ENCODE measurements around the gene ZNF200. TPM values are rescaled to one million over a fixed set of nuclear protein-coding genes. Genes with fewer than 3 reads are reported as not detected.

Gene ZNF200
- total RNA-seq, 1 experiment from 2014 or later: 14.9 TPM

GRCh38 chr16:3175157-3176093, 59.5 kb downstream of the ZNF200 start:
- no peak for DNase-seq (ENCODE audit: low read depth)

- no peak for DNase-seq (ENCODE audit: low read depth)
Measured at GRCh38 chr16:3174618-3175148, 60.3 kb downstream of the ZNF200 start.

- no peak for DNase-seq (ENCODE audit: low read depth)
Measured at GRCh38 chr16:3173892-3174617, 60.9 kb downstream of the ZNF200 start.

Other genes with a start within 250 kb of the ZNF200 start
- not detected in 2 replicates for gene CLDN9, start 222.2 kb downstream of the ZNF200 start, total RNA-seq (2014; rRNA removed; shearing (Covaris generic))
- gene CLDN6, start 217.0 kb downstream of the ZNF200 start, total RNA-seq (2014; rRNA removed; shearing (Covaris generic)): not detected in 2 replicates
- 184 and 304 TPM in 2 replicates for gene TNFRSF12A, start 214.8 kb downstream of the ZNF200 start, total RNA-seq (2014; rRNA removed; shearing (Covaris generic))
- 21.7 and 38.6 TPM in 2 replicates for gene HCFC1R1, start 211.2 kb downstream of the ZNF200 start, total RNA-seq (2014; rRNA removed; shearing (Covaris generic))
- gene THOC6, start 211.1 kb downstream of the ZNF200 start, total RNA-seq (2014; rRNA removed; shearing (Covaris generic)): 16.1 and 20.8 TPM in 2 replicates
- 0.36 and 0.68 TPM in 2 replicates for gene BICDL2, start 198.2 kb downstream of the ZNF200 start, total RNA-seq (2014; rRNA removed; shearing (Covaris generic))
- under 0.01 TPM in 1 of 2 replicates, not detected in the other for gene MMP25, start 188.6 kb downstream of the ZNF200 start, total RNA-seq (2014; rRNA removed; shearing (Covaris generic))
- 24.9 and 33.1 TPM in 2 replicates for gene IL32, start 169.5 kb downstream of the ZNF200 start, total RNA-seq (2014; rRNA removed; shearing (Covaris generic))
- not detected in 2 replicates for gene ZSCAN10, start 135.9 kb downstream of the ZNF200 start, total RNA-seq (2014; rRNA removed; shearing (Covaris generic))
- 8.8 and 9.3 TPM in 2 replicates for gene ZNF205, start 122.6 kb downstream of the ZNF200 start, total RNA-seq (2014; rRNA removed; shearing (Covaris generic))
- gene ZNF213, start 100.1 kb downstream of the ZNF200 start, total RNA-seq (2014; rRNA removed; shearing (Covaris generic)): 1.6 and 2.0 TPM in 2 replicates
- 0.36 TPM in 1 of 2 replicates, not detected in the other for gene OR1F1, start 47.0 kb downstream of the ZNF200 start, total RNA-seq (2014; rRNA removed; shearing (Covaris generic))
- 4.3 and 4.8 TPM in 2 replicates for gene MEFV, start 21.5 kb upstream of the ZNF200 start, total RNA-seq (2014; rRNA removed; shearing (Covaris generic))
- gene ZNF263, start 48.3 kb upstream of the ZNF200 start, total RNA-seq (2014; rRNA removed; shearing (Covaris generic)): 19.8 and 28.6 TPM in 2 replicates
- gene TIGD7, start 70.3 kb upstream of the ZNF200 start, total RNA-seq (2014; rRNA removed; shearing (Covaris generic)): 4.4 and 5.0 TPM in 2 replicates
- 15.3 and 16.0 TPM in 2 replicates for gene ZNF75A, start 70.3 kb upstream of the ZNF200 start, total RNA-seq (2014; rRNA removed; shearing (Covaris generic))
- gene OR2C1, start 120.7 kb upstream of the ZNF200 start, total RNA-seq (2014; rRNA removed; shearing (Covaris generic)): not detected in 2 replicates
- 6.7 and 8.1 TPM in 2 replicates for gene ZSCAN32, start 165.8 kb upstream of the ZNF200 start, total RNA-seq (2014; rRNA removed; shearing (Covaris generic))
- 4.9 and 7.9 TPM in 2 replicates for gene ZNF174, start 166.1 kb upstream of the ZNF200 start, total RNA-seq (2014; rRNA removed; shearing (Covaris generic))
- 1.7 and 1.8 TPM in 2 replicates for gene ZNF597, start 208.3 kb upstream of the ZNF200 start, total RNA-seq (2014; rRNA removed; shearing (Covaris generic))
- gene NAA60, start 208.5 kb upstream of the ZNF200 start, total RNA-seq (2014; rRNA removed; shearing (Covaris generic)): 5.1 and 5.6 TPM in 2 replicates

Measured in RPMI7951 (cell line).